HEK293 (cell line): Measurements from ENCODE around the gene CD200.
A peak's percentile ranks its signal among the peaks of the same experiment; 100 is the strongest.

Experiments
- CTCF ChIA-PET: fragments of 350-600 bp; formaldehyde crosslinking; extraction: SDS; loops from one replicate; lab custom pipeline; 2021; ENCODE audit warnings: antibody characterized with exemption; lab: Yijun Ruan, JAX
- POLR2A ChIA-PET: fragments of 300-600 bp; formaldehyde crosslinking; extraction: SDS; loops from one replicate; lab custom pipeline; 2020; ENCODE audit warnings: antibody characterized with exemption, inconsistent platforms; lab: Yijun Ruan, JAX
- H3K27ac ChIP-seq: fragments of 200-500 bp; sonication (Bioruptor generic); 2 replicates; pipeline ENCODE4 v1.5.1; 2014; ENCODE audit warnings: low read depth, low read length, control low read depth, inconsistent platforms; ENCODE audit errors: extremely low read depth
- H3K36me3 ChIP-seq, 2 experiments: fragments of 200-500 bp in 1 of 2; sonication (Bioruptor generic) in 1 of 2; 1 replicate in 1 of 2; 2 replicates in 1 of 2; pipeline ENCODE4 v1.5.1; 2014 to 2017; ENCODE audit warnings: inconsistent platforms in 2 of 2, low read length in 2 of 2; ENCODE audit not compliant: control insufficient read depth in 2 of 2, insufficient read depth in 1 of 2
- H3K4me1 ChIP-seq: fragments of 200-500 bp; sonication (Bioruptor generic); 2 replicates; pipeline ENCODE4 v1.5.1; 2014; ENCODE audit warnings: mild to moderate bottlenecking, low read length, inconsistent platforms; ENCODE audit not compliant: control insufficient read depth, insufficient read depth
- H3K4me3 ChIP-seq: 2 replicates; pipeline ENCODE4 v1.5.1; 2011; ENCODE audit warnings: low read depth, mild to moderate bottlenecking, control low read depth, low read length, moderate library complexity
- H3K9me3 ChIP-seq: fragments of 200-500 bp; sonication (Bioruptor generic); 2 replicates; pipeline ENCODE4 v1.5.1; 2014; ENCODE audit warnings: low read depth, low read length, inconsistent platforms; ENCODE audit not compliant: control insufficient read depth, insufficient read depth
- BCL11A ChIP-seq: fragments of 450-650 bp; formaldehyde crosslinking; IDR thresholded peaks from 2 replicates; pipeline ENCODE4 v1.5.1; 2016; ENCODE audit warnings: low read depth, missing biosample characterization, missing genetic modification characterization
- EGR2 ChIP-seq: fragments of 450-650 bp; formaldehyde crosslinking; IDR thresholded peaks from 2 replicates; pipeline ENCODE4 v1.5.1; 2016; ENCODE audit warnings: low read depth, missing biosample characterization, missing genetic modification characterization
- KLF1 ChIP-seq: fragments of 450-650 bp; formaldehyde crosslinking; IDR thresholded peaks from 2 replicates; pipeline ENCODE4 v1.5.1; 2016; ENCODE audit warnings: missing biosample characterization, missing genetic modification characterization
- PRDM6 ChIP-seq: fragments of 450-650 bp; formaldehyde crosslinking; IDR thresholded peaks from 2 replicates; pipeline ENCODE4 v1.5.1; 2017; ENCODE audit warnings: missing biosample characterization, missing genetic modification characterization
- SP2 ChIP-seq: fragments of 450-650 bp; formaldehyde crosslinking; IDR thresholded peaks from 2 replicates; pipeline ENCODE4 v1.5.1; 2016; ENCODE audit warnings: missing biosample characterization, missing genetic modification characterization
- SP3 ChIP-seq: fragments of 450-650 bp; formaldehyde crosslinking; IDR thresholded peaks from 2 replicates; pipeline ENCODE4 v1.5.1; 2016; ENCODE audit warnings: missing biosample characterization, missing genetic modification characterization
- ZBTB7A ChIP-seq: fragments of 450-650 bp; formaldehyde crosslinking; IDR thresholded peaks from 2 replicates; pipeline ENCODE4 v1.5.1; 2016; ENCODE audit warnings: low read depth, missing biosample characterization, missing genetic modification characterization
- ZFHX2 ChIP-seq: fragments of 450-650 bp; formaldehyde crosslinking; conservative IDR thresholded peaks from 2 replicates; pipeline ENCODE4 v1.5.1; 2016; ENCODE audit warnings: missing biosample characterization, missing genetic modification characterization
- ZNF138 ChIP-seq: fragments of 450-650 bp; formaldehyde crosslinking; IDR thresholded peaks from 2 replicates; pipeline ENCODE4 v1.5.1; 2016; ENCODE audit warnings: missing biosample characterization, missing genetic modification characterization, borderline replicate concordance
- ZNF214 ChIP-seq: fragments of 450-650 bp; formaldehyde crosslinking; IDR thresholded peaks from 2 replicates; pipeline ENCODE4 v1.5.1; 2017; ENCODE audit warnings: missing biosample characterization, mild to moderate bottlenecking, missing genetic modification characterization, borderline replicate concordance
- ZNF280D ChIP-seq: fragments of 450-650 bp; formaldehyde crosslinking; IDR thresholded peaks from 2 replicates; pipeline ENCODE4 v1.5.1; 2016; ENCODE audit warnings: missing biosample characterization, missing genetic modification characterization
- ZNF335 ChIP-seq: fragments of 450-650 bp; formaldehyde crosslinking; conservative IDR thresholded peaks from 2 replicates; pipeline ENCODE4 v1.5.1; 2016; ENCODE audit warnings: missing biosample characterization, missing genetic modification characterization
- ZNF350 ChIP-seq: fragments of 450-650 bp; formaldehyde crosslinking; IDR thresholded peaks from 2 replicates; pipeline ENCODE4 v1.5.0; 2017; ENCODE audit warnings: missing biosample characterization, mild to moderate bottlenecking, missing genetic modification characterization
- ZNF398 ChIP-seq: fragments of 450-650 bp; formaldehyde crosslinking; IDR thresholded peaks from 2 replicates; pipeline ENCODE4 v1.5.1; 2017; ENCODE audit warnings: missing biosample characterization, missing genetic modification characterization
- ZNF404 ChIP-seq: fragments of 450-650 bp; formaldehyde crosslinking; IDR thresholded peaks from 2 replicates; pipeline ENCODE4 v1.5.1; 2017; ENCODE audit warnings: missing biosample characterization, missing genetic modification characterization
- ZNF548 ChIP-seq: fragments of 450-650 bp; formaldehyde crosslinking; IDR thresholded peaks from 2 replicates; pipeline ENCODE4 v1.5.1; 2016; ENCODE audit warnings: missing biosample characterization, missing genetic modification characterization
- ZNF549 ChIP-seq: fragments of 450-650 bp; IDR thresholded peaks from 2 replicates; pipeline ENCODE4 v1.5.1; 2018; ENCODE audit warnings: missing biosample characterization, missing genetic modification characterization, mild to moderate bottlenecking, inconsistent platforms, moderate library complexity
- ZNF561 ChIP-seq: fragments of 450-650 bp; IDR thresholded peaks from 2 replicates; pipeline ENCODE4 v1.5.1; 2018; ENCODE audit warnings: missing biosample characterization, missing genetic modification characterization, borderline replicate concordance
- ZNF621 ChIP-seq: fragments of 450-650 bp; formaldehyde crosslinking; IDR thresholded peaks from 2 replicates; pipeline ENCODE4 v1.5.1; 2017; ENCODE audit warnings: missing biosample characterization, missing genetic modification characterization
- ZNF830 ChIP-seq: fragments of 450-650 bp; IDR thresholded peaks from 2 replicates; pipeline ENCODE4 v1.5.0; 2018; ENCODE audit warnings: missing biosample characterization, missing genetic modification characterization, low read depth, mild to moderate bottlenecking, moderate library complexity
- ZSCAN30 ChIP-seq: fragments of 450-650 bp; IDR thresholded peaks from 2 replicates; pipeline ENCODE4 v1.5.1; 2018; ENCODE audit warnings: missing biosample characterization, mild to moderate bottlenecking, missing genetic modification characterization, moderate library complexity

CD200 gene

GRCh38 chr3:112333002-112333380 lies at the start of gene CD200:
CD200 (plus strand) TSS chr3:112333156; CDS start chr3:112333213, 57 bp downstream.
- Histone ChIP-seq H3K4me3 (peak within 1 kb of the TSS; percentile 42), H3K27ac (no peak within 1 kb of the TSS)
- CTCF ChIA-PET: interaction anchor here (0.6 to 3.0 kb wide), 4 partner anchors 13 to 193 kb away, joined by 3 to 12 read pairs (median 3); no protein-coding TSS in a partner anchor

GRCh38 chr3:112289011-112289410 lies 43.9 kb upstream of the CD200 start:
- Histone ChIP-seq H3K4me3 (no peak overlapping the region), H3K27ac (no peak overlapping the region), H3K36me3 (no peaks in the 10 kb centered on the region), H3K4me1 (no peaks in the 10 kb centered on the region), H3K9me3 (no peaks in the 10 kb centered on the region)
- POLR2A ChIA-PET: no interaction called here
- CTCF ChIA-PET: interaction anchor here (0.6 to 0.7 kb wide), 2 partner anchors 271 to 291 kb away, joined by 3 to 4 read pairs; no protein-coding TSS in a partner anchor
- TF ChIP-seq ZNF621 (tag by site-specific recombination) (no peak), ZNF549 (tag by site-specific recombination) (no peak), ZNF138 (tag by site-specific recombination) (no peak), ZBTB7A (tag by site-specific recombination) (no peak), ZNF404 (tag by site-specific recombination) (no peak), PRDM6 (tag by site-specific recombination) (no peak), ZNF561 (tag by site-specific recombination) (no peak), ZNF280D (tag by site-specific recombination) (no peak), KLF1 (tag by site-specific recombination) (no peak), ZNF830 (tag by site-specific recombination) (no peak), SP3 (tag by site-specific recombination) (no peak), ZNF548 (tag by site-specific recombination) (no peak), ZNF350 (tag by site-specific recombination) (no peak), BCL11A (no peak)

More at GRCh38 chr3:112333002-112333380, at the start of gene CD200:
- H3K36me3 ChIP-seq: no peaks in the 10 kb centered on the region
- POLR2A ChIA-PET: no interaction called here
- no peaks in the 10 kb centered on the region for H3K9me3 ChIP-seq
- no peak for TF ChIP-seq ZSCAN30
- TF ChIP-seq ZNF280D (tag by site-specific recombination): no peak
- TF ChIP-seq SP2 (tag by site-specific recombination): 0 out of 2 replicates have a peak, but pooled peaks have one; percentile 15
- no peak for TF ChIP-seq ZNF404 (tag by site-specific recombination)
- TF ChIP-seq EGR2: peak; percentile 42; the same call in 1 of the 2 replicates
- peak; percentile 56 for TF ChIP-seq ZFHX2 (tag by site-specific recombination)
- 0 out of 2 replicates have a peak, but pooled peaks have one; percentile 38 for TF ChIP-seq ZNF335
- TF ChIP-seq ZNF214 (tag by site-specific recombination): no peak
- TF ChIP-seq ZNF398: no peak
- TF ChIP-seq, all 188 proteins: peak for 4
- H3K4me1 ChIP-seq: no peaks in the 10 kb centered on the region
